GM21526 (cell line): ENCODE results near the gene FOXD3.

Experiments
- ATAC-seq: cut with Tn5 transposase; IDR thresholded peaks from one replicate; pipeline ENCODE4 v1.9.1; 2021; ENCODE audit warnings: moderate library complexity; ENCODE audit not compliant: unreplicated experiment, low FRiP score

Gene FOXD3

GRCh38 chr1:63320022-63320721, 2.2 kb upstream of the FOXD3 start:
- ATAC-seq = no peak

DNA sequence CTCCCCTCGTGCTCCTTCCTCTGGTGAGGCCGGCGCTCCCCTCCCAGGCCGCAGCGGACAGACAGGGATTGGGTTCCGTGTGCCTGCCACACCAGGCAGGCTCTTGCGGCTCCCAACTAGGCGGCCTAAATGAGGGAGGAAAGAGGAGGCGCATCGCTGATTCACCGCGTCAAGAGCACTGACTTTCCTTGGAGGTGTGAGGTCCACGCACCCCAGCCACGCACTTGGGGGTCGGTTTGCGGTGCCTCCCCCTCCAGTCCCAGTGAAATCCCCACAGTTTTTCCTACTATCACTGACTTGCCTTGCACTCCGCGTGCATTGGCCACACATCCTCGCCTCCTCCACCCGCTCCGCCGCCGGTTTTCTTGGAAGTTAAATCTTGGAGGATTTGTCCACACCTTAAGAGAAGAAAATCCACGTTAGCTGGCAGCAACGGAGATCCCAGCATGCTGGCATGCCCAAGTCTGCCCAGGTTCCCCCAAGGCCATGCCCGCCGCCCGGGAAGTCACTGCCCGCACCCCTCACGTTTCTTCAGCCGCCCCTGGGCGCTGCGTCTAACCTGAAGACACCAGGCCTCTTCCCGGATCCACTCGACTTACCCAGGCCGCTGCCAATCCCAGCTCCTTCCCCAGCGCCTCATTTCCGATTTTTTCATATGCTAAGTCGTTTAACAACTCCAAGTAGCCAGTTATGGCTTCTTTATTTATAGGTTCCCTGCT, 1.1 kb upstream of the FOXD3 start:
- no peak for ATAC-seq

- ATAC-seq = no peak
Measured at GRCh38 chr1:63321785-63322113, 618 bp upstream of the FOXD3 start.

DNA sequence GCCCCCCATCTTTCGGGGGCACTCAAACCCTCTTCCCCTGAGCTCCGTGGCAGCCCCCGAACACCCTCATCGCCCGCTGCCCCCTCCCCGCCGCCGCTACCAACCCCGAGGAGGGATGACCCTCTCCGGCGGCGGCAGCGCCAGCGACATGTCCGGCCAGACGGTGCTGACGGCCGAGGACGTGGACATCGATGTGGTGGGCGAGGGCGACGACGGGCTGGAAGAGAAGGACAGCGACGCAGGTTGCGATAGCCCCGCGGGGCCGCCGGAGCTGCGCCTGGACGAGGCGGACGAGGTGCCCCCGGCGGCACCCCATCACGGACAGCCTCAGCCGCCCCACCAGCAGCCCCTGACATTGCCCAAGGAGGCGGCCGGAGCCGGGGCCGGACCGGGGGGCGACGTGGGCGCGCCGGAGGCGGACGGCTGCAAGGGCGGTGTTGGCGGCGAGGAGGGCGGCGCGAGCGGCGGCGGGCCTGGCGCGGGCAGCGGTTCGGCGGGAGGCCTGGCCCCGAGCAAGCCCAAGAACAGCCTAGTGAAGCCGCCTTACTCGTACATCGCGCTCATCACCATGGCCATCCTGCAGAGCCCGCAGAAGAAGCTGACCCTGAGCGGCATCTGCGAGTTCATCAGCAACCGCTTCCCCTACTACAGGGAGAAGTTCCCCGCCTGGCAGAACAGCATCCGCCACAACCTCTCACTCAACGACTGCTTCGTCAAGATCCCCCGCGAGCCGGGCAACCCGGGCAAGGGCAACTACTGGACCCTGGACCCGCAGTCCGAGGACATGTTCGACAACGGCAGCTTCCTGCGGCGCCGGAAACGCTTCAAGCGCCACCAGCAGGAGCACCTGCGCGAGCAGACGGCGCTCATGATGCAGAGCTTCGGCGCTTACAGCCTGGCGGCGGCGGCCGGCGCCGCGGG, 837 bp downstream of the FOXD3 start:
- ATAC-seq = no peak

- no peak for ATAC-seq
Measured at GRCh38 chr1:63323865-63324778, 1.8 kb downstream of the FOXD3 start.

GRCh38 chr1:63324779-63325119, 2.4 kb downstream of the FOXD3 start:
- no peak for ATAC-seq

GRCh38 chr1:63325279-63325985, 3.1 kb downstream of the FOXD3 start:
- ATAC-seq = no peak

DNA sequence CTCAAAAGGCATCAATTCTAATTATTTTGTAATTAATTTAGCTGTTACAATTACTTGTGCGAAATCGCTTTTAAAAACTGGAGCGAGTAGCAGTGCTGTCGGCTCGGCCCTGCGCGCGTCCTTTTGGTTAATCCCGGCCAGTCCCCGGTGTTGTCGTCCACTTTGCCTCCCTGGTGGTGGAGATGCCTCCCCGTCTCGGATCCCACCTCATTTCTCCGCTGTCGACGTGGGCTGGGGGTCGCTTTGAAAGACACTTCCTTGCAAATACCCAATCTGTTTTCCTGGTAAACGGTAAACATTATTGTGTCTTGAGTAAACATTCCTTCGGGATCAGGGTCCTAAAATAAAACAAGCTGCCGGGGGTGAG, 3.7 kb downstream of the FOXD3 start:
- ATAC-seq = no peak

DNA sequence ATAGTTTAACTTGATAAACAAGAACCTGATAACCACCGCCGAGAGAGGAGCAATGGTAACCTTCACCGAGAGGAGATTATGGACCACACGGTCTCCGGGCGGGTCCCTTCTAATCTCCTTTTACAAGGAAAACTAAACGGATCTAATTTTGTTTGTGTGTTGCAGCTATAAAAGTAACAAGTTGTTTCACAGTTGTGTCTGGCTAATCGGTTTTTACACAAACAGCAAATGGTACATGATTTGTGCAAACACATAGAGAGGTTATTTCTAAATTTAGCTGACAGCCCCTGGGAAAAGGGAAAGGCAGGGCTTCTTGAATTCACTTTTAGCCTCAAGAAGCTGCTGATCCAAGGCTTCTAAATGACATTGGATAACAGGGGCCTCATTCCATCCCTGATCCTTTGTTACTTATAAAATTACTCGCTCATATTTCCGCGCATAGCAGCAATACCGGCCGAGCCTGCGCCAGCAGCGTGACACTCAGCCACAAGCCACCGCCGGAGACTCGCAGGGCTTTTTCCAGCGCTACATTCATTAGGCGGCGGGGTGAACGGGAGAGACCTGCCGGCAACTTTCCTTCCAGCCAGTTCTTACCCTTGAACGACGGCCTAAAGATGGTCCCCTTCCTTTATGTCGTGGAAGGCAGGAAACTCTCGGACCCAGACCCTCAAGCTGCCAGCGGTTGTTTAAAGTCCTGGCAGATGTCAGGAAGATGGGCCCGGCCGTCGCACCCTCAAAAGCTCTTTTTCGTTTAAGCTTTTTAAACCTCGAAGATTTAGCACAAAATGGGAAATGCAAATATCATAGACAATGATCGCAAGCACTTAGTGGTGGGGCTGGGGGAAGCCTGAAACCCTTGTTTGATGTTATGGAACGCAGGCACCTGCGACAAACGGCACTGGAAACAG, 4.4 kb downstream of the FOXD3 start:
- no peak for ATAC-seq

- peak; percentile 44 for ATAC-seq
Measured at GRCh38 chr1:63327417-63328054, 5.2 kb downstream of the FOXD3 start.

- ATAC-seq = no peak
Measured at GRCh38 chr1:63328122-63328521, 5.8 kb downstream of the FOXD3 start.

- ATAC-seq = no peak
Measured at GRCh38 chr1:63328781-63329180, 6.4 kb downstream of the FOXD3 start.

- ATAC-seq = no peak
Measured at GRCh38 chr1:63329621-63330330, 7.4 kb downstream of the FOXD3 start.

DNA sequence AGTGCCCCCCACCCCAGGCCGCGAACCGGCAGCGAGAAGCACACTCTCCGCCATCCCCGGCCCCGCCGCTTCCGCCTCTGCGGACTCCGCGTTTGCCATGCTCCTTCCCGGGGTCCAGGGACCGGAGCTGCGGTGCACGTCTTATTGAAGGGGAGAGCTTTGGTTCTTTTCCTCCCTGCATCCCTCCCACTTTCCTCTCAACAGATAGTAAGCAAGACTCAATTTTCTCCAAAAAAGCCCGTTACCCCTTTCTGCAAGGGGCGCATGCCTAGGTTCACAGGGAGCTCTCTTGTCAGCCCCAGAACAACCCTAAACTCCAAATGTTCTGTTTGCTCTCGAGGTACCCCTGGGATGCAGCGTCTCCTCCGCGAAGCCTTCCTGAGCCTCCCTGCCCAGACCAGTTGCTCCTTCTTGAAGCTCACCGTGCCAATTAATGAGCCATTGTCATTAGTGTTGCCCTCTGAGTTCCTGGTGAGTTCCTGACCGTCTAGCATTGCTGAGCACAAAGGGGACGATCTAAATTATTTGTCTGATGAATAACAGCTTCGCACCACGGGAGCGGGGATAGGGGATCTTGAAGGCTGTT, 8.1 kb downstream of the FOXD3 start:
- ATAC-seq = no peak

DNA sequence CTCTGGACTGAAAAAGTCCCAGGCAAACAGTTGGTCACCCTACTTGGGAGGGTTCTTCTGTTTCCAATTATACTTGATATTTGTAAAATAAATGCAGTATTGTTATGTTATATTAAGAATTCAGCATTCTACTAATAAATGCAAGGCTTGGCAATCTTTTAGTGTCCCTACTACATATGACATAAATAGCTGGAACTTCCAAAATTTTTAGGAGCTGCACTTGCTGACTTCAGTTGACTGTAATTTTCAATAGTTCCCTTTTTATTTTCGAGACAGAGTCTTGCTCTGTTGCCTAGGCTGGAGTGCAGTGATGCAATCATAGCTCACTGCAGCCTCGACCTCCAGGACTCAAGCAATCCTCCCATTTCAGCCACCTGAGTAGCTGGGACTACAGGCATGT, 20.0 kb downstream of the FOXD3 start:
- ATAC-seq = no peak

GRCh38 chr1:63343922-63344321, 21.6 kb downstream of the FOXD3 start:
- ATAC-seq = no peak

DNA sequence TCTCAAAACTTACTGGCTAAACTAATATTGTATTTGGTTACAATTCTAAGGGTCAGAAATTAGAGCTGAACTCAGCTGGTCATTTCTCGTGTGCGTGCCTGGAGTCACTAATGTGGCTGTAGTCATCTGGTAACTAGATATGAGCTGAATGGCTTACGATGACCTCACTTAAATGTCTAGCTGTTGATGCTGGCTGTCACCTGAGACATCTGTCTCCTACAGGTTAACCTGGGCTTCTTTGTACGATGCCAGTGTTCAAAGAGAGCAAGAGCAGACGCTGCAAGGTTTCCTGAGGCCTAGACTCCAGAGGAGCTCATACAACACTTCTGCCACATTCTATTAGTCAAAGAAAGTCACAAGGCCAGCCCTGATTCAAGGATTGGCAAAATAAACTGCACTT, 28.0 kb downstream of the FOXD3 start:
- ATAC-seq = no peak
